ENCODE results near the gene PTBP3.
"Not testable (repeated sequence)": the region's sequence is repeated elsewhere in the genome, so short reads cannot be mapped to it uniquely, and the experiment has no call there.

PTBP3 gene

GRCh38 chr9:112268413-112268812, 65.0 kb downstream of the PTBP3 start:
- DNase-seq (ENCODE audit: low spot score), result no peak

GRCh38 chr9:112267086-112267485, 66.3 kb downstream of the PTBP3 start:
- not testable (repeated sequence) for DNase-seq (ENCODE audit: low spot score)

GRCh38 chr9:112265391-112265790, 68.0 kb downstream of the PTBP3 start:
- no peak for DNase-seq (ENCODE audit: low spot score)

GRCh38 chr9:112262577-112262976, 70.8 kb downstream of the PTBP3 start:
- no peak for DNase-seq (ENCODE audit: low spot score)

GRCh38 chr9:112261133-112261532, 72.3 kb downstream of the PTBP3 start:
- DNase-seq (ENCODE audit: low spot score), result no peak

- no peak for DNase-seq (ENCODE audit: low spot score)
Observed at GRCh38 chr9:112258106-112258505, 75.3 kb downstream of the PTBP3 start.

GRCh38 chr9:112252194-112252593, 81.2 kb downstream of the PTBP3 start:
- DNase-seq (ENCODE audit: low spot score), result no peak

- DNase-seq (ENCODE audit: low spot score), result no peak
Observed at GRCh38 chr9:112249277-112249676, 84.1 kb downstream of the PTBP3 start.

GRCh38 chr9:112248722-112249121, 84.7 kb downstream of the PTBP3 start:
- DNase-seq (ENCODE audit: low spot score), result no peak

- DNase-seq (ENCODE audit: low spot score), result no peak
Observed at GRCh38 chr9:112247090-112247489, 86.3 kb downstream of the PTBP3 start.

- DNase-seq (ENCODE audit: low spot score), result no peak
Observed at GRCh38 chr9:112245126-112245525, 88.3 kb downstream of the PTBP3 start.

GRCh38 chr9:112242147-112242804, 91.1 kb downstream of the PTBP3 start:
- DNase-seq (ENCODE audit: low spot score), result no peak

- no peak for DNase-seq (ENCODE audit: low spot score)
Observed at GRCh38 chr9:112241491-112241890, 91.9 kb downstream of the PTBP3 start.

GRCh38 chr9:112239708-112240107, 93.7 kb downstream of the PTBP3 start:
- DNase-seq (ENCODE audit: low spot score), result no peak

- no peak for DNase-seq (ENCODE audit: low spot score)
Observed at GRCh38 chr9:112239284-112239683, 94.1 kb downstream of the PTBP3 start.

- DNase-seq (ENCODE audit: low spot score), result no peak
Observed at GRCh38 chr9:112234779-112235178, 98.6 kb downstream of the PTBP3 start.

- no peak for DNase-seq (ENCODE audit: low spot score)
Observed at GRCh38 chr9:112233769-112234168, 99.7 kb downstream of the PTBP3 start.

- DNase-seq (ENCODE audit: low spot score), result no peak
Observed at GRCh38 chr9:112232233-112232632, 101.2 kb downstream of the PTBP3 start.

- DNase-seq (ENCODE audit: low spot score), result no peak
Observed at GRCh38 chr9:112226091-112226490, 107.3 kb downstream of the PTBP3 start.

- no peak for DNase-seq (ENCODE audit: low spot score)
Observed at GRCh38 chr9:112224401-112225289, 108.8 kb downstream of the PTBP3 start.

- DNase-seq (ENCODE audit: low spot score), result no peak
Observed at GRCh38 chr9:112218908-112219307, 114.5 kb downstream of the PTBP3 start.

- DNase-seq (ENCODE audit: low spot score), result no peak
Observed at GRCh38 chr9:112212926-112213325, 120.5 kb downstream of the PTBP3 start.

GRCh38 chr9:112207451-112207850, 126.0 kb downstream of the PTBP3 start:
- DNase-seq (ENCODE audit: low spot score), result no peak

All from HuH-7 (cell line).